ENCODE data around the gene SLC35E2B.
"Not testable (repeated sequence)": the region's sequence is repeated elsewhere in the genome, so short reads cannot be mapped to it uniquely, and the experiment has no call there.

The SLC35E2B gene

DNA sequence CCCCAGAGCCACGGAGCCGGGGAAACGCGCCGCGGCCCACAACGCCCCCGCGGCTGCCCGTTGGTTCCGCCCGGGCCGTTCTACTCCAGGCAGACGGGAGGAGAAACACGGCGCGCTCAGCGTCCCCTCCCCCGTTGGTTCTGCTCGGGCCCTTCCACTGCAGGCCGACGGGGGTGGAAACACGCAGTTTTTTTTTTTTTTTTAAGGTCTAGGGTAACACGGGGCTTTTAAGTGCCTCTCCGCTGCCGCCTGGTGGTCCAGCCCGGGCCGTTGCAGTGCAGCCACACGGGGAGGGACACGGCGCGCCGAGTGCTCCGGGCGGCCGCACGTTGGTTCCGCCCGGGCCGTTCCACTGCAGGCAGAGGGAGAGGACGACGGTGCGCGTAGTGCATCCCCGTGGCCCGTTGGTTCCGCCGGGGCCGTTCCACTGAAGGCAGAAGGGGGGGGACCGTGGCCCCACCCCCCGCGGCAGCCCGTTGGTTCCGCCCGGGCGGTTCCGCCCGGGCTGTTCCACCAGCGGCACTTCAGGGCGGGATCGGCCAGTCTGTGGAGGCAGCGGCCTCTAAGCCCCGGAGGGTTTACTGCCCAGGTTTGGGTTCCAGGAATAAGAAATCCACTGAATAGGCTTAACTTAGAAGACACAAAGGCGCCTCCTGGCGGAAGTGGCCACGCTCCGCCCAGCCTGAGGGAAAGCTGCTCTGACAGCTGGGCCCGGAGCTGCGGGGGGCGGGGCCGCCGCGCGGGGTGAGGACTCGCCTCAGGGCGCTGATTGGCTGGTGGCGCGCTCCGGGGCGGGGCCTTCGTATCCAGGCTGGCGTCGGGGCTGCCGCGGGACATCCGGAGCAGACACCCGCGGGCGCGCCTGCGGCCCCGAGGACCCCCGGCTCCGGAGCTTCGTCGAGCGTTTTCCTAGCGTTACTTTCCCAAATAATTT lies at the start of gene SLC35E2B:
Gene SLC35E2B (minus strand): TSS at position 82 of the 934 bp plus-strand sequence. CDS start 16,096 bp downstream, outside the sequence.
- DNase-seq: peak; percentile 73

DNA sequence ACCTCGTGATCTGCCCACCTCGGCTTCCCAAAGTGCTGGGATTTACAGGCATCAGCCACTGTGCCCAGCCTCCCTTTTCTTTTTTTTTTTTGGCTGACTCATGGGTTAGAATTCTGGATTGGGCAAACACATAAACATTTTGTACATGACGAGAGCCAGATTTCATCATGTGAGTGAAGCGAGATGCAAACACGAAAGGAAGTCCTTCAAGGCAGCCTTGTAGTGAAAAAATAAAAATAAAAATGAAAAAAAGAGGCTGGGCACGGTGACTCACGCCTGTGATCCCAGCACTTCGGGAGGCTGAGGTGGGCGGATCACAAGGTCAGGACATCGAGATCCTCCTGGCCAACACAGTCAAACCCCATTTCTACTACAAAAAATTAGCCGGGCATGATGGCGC lies 48.4 kb upstream of the SLC35E2B start:
- DNase-seq: not testable (repeated sequence)

DNA sequence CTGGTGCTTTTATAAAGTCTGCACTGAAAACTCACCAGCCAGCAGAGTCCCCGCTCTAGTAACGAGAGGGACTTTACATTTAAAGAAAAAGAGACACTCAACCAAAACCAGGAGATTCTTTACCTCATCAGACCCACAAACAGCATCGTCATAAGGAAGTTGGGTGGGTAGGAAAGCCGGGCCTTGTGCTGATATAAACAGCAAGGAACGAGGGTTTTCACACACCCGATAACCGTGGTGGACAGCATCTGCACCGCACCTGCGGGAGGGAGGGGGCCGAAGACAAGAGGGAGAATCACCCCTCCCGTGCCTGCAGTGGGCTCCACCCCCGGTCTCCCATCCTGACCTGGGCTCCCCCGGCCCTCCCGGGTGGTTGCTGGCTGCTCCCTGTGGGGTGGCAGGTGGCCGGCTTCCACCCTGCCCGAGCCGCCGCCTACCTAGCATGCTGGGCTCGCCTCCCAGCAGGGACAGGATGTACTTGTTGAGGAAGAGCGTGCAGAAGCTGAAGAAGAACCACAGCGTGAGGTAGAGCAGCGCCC lies 46.3 kb upstream of the SLC35E2B start:
- not testable (repeated sequence) for DNase-seq

DNA sequence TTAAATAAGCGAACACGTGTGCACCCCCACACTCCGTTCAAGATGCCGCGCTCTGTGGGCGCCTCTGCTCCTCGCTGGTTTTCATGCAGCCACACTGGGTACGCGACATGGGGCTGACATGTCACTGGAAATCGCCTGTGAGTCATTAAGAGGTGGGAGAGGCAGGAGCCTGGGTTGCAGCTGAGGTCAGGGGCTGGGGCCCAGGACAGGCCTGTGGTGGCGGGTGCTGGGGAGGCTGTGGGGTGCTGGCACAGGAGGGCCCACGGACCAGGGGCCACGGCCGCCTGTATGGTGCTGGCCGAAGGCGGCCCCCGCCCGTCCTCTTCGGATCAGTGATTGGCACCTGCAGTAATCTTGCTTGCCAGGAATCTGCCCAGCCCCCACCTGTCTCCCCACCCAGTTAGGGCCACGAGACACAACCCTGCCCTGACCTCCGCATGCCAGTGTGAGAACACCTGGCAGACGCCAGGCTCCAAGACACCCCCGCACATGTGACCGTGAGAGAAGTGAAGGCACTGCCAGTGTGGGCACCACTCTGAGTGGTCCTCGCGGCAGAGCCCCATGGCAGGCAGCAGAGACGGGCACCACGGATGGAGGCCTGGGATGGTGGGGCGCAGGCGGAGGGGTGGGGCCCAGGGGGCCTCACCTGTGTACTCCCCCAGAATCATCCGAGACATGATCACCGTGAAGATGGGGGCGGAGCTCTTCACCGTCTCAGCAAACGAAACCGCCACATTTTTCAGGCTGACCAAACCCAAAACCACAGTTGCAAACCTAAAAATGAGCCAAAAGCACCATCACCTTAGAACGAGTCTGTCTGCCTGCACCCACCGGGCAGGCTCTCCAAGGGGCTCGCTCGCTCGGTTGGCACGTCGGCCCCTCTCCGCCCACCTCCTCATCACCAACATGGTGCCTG lies 45.3 kb upstream of the SLC35E2B start:
- not testable (repeated sequence) for DNase-seq

DNA sequence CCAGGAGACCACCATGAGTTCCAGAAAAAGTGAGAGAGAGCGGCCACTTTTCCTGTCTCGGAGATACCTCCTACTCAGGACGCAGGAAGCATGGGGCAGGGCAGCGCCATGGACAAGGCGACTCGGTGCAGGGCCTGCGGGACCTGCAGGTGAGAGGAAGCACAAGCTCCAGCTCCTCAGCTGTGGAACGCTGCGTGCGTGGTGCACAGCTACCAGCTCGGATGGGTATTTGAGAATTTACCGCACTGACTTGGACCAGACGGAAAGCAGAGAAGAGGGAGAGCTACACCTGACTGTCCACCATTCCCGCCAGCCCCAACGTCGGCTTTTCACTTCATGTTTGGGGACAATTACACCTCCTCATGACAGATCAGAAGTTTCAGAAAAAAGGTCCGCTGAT lies 39.8 kb upstream of the SLC35E2B start:
- DNase-seq: no peak

DNA sequence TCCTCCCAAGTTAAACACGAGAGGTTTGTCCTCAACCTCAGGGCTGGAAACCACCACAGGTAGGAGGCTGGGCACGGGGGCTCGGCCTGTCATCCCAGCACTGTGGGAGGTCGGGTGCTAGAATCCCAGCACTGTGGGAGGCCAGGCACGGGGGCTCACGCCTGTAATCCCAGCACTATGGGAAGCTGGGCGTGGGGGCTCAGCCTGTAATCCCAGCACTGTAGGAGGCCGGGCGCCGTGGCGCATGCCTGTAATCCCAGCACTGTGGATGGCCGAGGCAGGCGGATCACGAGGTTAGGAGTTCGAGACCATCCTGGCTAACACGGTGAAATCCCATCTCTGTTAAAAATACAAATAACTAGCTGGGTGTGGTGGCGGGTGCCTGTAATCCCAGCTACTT lies 38.3 kb upstream of the SLC35E2B start:
- no peak for DNase-seq

DNA sequence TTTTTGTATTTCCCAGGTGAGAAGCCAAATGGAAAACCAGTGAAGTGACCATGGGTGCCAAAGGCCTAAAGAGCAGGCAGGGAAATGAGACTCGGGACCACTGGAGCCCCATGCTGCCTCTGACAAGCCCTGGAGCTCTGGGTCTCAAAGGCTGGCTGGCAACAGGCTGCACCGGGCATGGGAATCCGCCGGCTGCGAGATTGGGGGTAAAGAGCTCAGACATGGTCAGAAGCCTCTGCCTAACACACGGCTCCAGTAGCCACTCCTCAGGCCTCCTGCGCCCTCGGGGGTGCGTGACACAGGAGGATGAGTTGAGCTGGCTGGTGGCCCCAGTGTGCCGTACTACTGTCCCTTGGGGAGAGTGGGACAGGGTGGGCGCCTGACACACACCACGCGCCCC lies 37.6 kb upstream of the SLC35E2B start:
- not testable (repeated sequence) for DNase-seq

DNA sequence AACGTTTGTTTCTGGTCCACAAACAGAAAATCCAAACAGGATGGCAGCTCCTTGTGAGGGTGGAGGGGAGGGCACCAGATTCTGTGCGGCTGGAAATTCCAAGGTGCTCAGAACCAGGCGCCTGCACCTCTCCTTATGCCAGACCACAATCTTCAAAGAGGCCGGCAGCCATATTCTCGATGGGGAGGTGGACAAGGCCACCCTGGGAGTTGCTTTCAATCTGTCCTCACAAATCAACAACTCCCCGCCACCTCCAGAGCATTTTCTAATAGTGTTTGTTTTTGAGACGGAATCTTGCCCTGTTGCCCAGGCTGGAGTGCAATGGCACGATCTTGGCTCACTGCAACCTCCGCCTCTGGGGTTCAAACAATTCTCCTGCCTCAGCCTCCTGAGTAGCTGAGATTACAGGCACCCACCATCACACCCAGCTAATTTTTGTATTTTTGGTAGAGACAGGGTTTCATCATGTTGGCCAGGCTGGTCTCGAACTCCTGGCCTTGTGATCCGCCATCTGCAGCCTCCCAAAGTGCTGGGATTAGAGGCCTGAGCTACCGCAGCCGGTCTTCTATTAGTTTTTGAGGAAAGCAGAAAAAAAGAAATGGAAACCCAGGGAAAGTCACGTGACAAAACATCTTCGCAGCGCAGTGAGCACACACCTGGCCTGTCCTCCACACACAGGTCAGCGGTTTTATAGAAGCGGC lies 36.7 kb upstream of the SLC35E2B start:
- not testable (repeated sequence) for DNase-seq

DNA sequence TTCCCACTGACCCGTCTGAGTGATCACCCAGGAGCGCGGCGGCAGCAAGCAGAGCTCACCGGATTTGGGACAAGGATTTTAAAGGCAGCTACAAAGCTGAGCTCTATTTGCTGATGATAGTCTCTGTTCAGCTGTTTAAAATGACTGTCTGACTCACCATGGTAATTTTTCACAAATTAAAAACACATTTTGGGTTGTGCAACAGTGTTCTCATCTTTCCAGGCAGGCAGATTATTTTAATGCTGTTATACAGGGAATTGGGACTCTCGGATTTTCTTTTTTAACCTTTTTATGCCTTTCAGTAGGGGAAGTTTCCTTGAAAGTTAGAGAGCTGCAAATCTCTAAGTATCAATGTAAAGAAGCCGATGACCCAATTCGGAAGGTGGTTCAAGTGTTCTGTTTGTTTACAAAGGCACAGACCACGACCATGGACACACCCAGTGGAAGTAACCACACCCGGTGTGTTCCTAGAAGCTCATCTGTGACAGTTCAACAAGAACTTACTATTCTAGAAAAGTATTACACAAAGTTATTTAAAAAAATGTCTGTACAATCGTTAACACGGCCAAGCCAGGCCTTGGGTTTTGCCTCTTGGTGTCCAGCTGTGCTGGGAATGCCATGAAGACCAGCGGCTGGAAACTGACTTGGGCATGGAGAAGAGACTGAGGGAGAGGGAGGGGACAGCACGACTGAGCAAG lies 35.9 kb upstream of the SLC35E2B start:
- not testable (repeated sequence) for DNase-seq

DNA sequence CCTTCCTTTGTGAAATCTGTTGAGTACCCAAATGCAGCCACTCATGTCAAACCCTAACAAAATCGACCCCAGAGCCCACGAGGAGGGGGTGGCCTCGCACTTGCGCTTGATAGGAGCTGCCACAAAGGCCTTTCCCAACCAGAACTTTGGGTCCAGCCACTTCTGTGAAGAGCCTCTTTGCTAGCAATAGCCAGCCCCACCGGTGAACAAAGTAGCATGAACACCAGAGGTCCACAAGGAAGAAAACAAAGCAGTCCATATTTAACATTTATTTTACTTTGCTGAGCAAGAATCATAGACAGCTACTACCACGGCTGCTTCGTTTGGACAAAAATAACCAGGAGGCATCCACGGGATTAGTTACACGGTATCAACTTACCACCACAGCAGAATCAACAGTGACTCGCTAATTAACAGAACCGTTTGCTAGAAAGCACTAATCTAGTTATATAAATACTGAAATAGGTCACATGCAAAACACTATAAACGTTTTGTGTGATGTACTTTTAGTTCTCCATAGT lies 34.6 kb upstream of the SLC35E2B start:
- not testable (repeated sequence) for DNase-seq

DNA sequence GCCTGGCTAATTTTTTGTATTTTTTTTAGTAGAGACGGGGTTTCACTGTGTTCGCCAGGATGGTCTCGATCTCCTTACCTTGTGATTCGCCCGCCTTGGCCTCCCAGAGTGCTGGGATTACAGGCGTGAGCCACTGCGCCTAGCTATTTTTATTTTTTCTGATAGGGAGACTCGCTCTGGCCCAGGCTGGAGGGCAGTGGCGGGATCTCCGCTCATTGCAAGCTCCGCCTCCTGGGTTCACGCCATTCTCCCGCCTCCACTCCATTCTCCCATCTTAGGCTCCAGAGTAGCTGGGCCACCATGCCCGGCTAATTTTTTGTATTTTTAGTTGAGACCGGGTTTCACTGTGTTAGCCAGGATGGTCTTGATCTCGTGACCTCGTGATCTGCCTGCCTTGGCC lies 33.5 kb upstream of the SLC35E2B start:
- not testable (repeated sequence) for DNase-seq

DNA sequence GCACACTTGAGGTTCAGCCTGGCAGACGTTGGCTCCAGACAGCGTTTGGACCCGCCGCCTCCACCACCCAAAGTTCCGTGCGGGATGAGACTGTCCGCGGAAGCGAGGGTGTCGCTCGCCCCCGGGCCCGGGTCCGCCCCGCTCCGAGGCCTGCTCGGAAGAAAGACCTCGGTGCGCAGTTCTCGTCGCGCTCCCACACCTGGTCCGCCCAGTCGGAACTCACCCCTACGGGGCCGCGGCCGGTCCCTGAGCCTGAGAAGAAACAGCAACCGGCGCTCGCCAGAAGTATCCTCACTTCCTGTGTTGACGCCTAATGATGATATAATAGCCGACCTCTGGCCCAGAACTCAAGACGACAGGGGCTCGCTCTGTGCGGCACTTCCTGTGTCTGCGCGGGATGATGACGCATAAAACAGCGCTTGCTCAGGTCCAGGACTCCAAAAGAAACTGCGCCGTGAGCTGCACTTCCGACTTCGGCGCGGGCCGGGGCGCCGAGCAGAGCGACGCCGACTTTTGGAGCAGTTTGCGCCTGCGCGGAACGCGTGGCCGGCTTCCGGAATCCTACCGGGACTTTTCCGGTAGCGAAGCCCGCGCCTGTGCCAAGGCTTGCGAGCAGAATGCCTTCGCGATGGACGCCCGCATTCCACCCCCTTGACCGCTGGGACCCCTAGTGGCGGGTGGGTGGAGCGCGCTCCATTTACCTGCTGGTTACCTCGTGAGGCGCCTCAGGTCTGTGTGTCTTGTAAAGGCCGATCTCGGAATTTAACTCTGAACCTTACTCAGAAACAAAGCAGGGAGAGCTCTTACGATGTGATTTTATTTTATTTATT lies 31.7 kb upstream of the SLC35E2B start, which contains the start of gene CDK11A:
Gene CDK11A (minus strand): TSS at position 323 of the 830 bp plus-strand sequence. CDS start 1,539 bp downstream, outside the sequence.
- peak; percentile 98 for DNase-seq

DNA sequence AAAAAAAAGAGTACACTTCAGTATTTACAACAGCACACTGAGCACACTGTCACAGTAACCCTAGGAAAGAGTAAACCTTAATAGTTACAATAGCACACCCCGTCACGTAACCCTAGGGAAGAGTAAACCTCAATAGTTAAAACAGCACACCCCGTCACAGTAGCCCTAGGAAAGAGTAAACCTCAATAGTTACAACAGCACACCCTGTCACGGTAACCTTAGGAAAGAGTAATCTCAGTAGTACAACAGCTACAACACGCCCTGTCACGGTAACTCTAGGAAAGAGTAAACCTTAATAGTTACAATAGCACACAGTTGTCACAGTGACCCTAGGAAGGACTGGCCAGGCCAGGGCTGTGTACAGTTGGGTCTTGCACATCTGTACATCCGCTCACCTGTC lies 28.6 kb upstream of the SLC35E2B start:
- no peak for DNase-seq

DNA sequence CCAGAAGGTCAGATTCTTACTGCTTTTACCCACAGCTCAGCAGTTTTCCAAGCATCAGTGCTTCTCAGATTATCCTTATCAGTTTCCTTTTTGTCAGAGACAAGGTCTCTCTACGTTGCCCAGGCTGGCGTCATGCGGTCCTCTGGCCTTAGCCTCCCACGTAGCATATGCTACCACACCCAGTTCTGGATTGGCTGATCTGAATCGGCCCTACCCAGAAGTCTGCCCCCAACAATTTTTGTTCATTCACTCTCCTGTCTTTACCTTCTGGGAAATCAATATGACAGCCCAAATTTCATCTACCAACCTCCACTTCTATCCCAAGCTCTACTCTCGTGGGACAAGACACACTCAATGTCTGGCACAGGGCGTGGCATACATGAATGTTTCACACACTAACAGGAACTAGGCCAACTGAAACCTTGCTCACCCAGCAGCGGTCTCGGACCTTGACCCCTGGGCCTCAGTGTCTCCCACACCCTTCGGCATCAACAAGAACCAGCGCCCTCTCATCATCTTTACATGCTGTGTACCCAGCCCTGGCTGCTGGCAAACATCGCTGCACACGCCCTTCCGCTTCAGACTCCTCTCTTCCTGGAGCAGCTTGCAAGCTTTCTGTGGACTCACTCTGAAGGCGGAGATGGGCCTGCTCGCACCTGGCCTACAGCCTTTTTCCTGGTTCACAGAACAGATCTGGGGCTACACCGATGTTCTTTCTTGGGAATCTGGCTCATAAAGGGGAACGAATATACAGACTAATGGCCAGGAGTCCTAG lies 22.7 kb upstream of the SLC35E2B start:
- DNase-seq: not testable (repeated sequence)

DNA sequence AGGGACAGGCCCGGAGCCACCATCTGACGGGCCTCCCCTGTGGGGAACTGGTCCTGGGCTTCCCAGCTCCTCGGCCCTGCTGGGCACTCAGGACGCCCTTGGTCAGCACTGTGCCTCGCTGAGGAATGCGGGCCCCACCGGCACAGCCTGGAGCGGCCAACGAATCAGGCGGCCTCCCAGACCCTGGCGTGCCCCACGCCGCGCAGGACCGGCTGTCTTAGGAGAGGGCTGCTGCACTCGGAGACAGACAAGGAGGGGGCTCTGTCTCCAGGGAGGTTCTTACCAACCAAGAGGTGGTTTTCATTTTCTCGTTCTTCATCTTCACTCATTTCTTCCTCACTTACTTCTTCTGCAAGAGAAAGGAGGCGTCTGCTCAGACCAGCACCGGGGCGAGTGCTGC lies 15.3 kb upstream of the SLC35E2B start:
- not testable (repeated sequence) for DNase-seq

DNA sequence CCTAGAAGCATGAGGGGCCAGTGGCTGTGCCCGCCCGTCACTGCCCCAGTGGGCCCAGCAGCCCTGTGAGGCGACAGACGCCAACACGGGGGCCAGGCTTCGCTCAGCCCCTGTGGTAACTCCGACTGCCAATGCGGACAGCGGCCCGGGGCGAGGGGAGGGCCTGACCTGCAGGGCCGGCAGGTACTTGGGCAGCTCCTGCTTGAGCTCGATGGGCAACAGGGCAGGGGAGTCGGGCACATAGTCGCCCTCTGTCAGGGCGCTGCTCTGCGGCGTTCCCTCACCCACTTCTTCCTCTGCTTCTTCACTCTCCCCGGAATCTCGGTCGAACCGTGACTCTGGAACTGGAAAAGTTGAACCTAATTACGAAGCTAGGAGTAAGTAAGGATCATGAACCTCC lies 14.6 kb upstream of the SLC35E2B start:
- not testable (repeated sequence) for DNase-seq

DNA sequence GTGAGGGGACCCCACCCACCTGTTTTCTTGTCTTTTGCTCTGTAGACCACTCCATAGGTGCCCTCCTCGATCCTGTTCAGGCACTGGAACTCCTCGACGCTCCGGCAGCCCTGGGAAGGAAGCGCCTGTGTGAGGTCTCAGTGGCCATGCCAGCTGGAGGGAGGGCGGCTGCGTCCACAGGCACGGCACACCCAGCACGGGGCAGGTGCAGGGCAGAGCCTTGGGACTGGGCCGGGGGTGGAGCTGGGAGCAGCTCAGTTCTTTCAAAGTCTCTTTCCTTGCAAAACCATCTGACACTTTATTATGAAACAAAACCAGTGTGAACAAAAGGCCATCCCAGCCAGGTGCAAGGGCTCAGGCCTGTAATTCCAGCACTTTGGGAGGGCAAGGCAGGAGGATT lies 13.0 kb upstream of the SLC35E2B start:
- not testable (repeated sequence) for DNase-seq

DNA sequence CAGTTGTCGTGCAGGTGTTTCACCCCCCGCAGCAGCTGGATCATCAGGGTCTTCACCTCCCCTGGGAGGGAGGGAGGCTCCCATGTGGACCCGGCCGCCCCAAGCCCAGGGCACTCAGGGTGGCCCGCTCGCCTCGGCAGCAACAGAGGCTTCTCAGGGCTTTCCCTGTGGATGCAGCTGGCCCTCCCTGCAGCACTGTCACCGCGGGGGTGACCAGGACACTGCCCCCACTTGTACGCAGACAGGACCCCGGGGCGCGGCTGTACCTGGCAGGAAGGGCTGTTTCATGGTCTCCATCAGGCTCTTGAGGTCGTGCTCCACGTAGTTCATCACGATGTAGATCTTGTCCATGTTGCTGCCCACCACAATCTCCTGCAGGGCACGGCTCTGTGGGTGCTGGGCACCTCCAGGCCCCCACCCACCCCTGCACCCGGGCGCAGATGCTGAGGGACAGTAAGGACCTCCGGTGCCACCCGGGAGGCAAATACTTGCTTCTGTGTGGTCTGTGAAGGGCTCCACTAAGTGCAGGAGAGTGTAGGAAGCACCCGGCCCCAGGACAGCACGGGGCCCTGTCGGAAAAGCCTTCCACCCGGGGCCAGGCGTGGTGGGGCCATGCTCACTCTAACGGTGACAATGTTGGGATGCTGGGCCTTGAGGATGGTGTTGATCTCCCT lies 11.8 kb upstream of the SLC35E2B start:
- DNase-seq: not testable (repeated sequence)

DNA sequence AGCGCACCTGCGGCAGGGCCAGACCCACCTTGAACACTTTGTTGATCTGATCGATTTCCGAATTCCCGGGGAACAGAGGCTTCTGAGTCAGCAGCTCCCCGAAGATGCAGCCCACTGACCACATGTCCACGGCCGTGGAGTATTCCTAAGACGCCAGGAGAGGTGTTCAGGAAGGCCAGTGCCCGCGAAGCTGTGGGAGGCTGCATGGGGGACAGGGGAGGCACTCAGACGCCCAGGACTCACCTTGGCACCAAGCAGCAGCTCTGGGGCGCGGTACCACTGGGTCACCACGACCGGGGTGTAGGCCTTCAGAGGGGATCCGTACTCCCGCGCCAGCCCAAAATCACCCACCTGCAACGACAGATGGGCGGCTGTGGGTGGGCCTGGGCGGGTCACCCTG lies 11.2 kb upstream of the SLC35E2B start:
- no peak for DNase-seq
